ENCODE measurements around the gene PRR23A. TPM values are rescaled to one million over a fixed set of nuclear protein-coding genes. Genes with fewer than 3 reads are reported as not detected.
"Not testable (repeated sequence)": the region's sequence is repeated elsewhere in the genome, so short reads cannot be mapped to it uniquely, and the experiment has no call there.

The PRR23A gene
- total RNA-seq: not detected in 2 replicates

DNA sequence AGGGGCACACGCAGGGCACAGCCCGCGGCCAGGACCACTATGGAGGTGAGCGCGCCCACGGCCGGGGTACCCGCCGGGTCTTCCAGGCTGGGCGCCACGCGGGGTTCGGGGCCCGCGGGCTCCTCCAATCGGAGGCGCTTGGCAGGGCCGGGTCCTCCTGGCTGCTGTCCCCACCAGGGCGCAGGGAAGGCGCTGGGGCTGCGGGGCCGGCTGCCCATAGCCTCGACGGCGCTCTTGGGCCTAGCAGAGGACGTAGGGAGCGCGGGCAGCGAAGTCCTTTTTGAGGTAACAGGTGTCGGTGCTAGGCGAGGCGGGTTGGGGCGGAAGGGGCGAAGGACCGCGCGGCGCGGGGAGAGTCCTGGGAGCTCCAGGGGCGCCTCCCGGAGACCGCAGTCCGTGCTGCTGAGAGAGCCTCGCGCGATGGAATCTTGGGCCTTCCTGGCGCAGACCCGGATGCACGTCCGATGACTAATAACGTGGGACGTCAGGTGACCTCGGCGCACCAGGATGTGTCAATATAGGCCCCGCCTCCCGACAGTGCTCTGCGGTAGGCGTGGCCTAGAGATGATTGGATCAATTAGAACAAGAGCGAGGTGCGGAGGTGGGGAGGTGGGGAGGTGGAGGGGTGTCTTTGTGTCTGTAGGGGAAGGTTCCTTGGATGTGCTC, at the start of gene PRR23A:
TSS of gene PRR23A (minus strand) at position 218 of the 666 bp plus-strand sequence. CDS start at position 218, 0 bp downstream.
- DNase-seq: no peak

DNA sequence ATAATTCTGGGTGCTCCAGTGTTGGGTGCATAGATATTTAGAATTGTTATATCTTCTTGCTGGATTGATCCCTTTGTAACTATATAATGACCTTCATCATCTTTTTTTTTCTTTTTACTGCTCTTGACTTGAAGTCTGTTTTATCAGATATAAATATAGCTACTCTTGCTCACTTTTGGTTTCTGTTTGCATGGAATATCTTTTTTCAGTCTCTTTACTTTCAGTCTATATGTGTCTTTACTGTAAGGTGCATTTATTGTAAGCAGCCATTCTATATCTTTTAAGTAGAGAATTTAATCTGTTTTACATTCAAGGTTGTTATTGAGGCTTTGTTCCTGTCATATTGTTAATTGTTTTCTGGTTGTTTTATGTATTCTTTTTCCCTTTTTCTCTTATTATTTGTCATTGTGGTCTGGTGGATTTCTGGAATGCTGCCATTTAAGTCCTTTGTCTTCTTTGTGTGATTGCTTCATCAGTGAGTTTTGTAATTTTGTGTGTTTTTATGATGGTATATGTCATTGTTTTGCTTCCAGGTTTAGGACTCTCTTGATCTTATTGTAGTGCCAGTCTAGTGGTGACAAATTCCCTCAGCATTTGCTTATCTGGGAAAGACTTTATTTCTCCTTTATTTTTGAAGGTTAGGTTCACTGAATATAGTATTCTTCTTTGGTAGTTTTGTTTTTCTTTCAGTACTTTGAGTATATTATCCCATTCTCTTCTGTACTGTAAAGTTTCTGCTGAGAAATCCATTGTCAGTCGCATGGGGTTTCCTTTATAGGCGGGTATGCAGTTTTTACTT, 46.9 kb upstream of the PRR23A start:
- no peak for DNase-seq

DNA sequence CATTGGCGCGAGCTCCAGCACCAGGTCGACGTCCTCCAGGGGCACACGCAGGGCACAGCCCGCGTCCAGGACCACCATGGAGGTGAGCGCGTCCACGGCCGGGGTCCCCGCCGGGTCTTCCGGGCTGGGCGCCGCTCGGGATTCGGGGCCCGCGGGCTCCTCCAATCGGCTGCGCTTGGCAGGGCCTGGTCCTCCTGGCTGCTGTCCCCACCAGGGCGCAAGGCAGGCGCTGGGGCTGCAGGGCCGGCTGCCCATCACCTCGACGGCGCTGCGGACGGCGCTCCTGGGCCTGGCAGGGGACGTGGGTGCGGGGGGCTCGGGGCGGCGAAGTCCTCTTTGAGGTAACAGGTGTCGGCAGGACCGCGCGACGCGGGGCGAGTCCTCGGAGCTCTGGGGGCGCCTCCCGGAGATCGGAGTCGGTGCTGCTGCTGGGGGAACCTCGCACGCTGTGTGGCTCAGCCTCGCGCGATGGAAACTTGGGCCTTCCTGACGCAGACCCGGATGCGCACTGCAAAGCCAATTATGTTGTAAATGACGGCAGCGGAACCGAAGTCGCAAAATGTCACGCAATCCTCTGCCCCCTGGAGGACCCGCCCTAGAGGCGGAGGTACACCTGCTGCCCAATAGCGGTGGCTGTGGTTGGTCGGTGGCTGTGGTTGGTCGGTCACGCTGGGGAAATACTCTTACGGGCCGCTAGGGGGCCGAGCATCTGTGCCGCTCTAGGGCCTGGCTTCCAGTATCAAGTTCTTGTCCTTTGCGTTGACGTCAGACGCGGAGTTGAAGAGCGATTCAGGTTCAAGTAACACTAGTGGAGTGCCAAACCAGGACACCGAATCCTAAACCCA, 38.5 kb upstream of the PRR23A start, which contains the start of gene PRR23C:
TSS of gene PRR23C (minus strand) at position 527 of the 845 bp plus-strand sequence. CDS start at position 255, 272 bp downstream.
- no peak for DNase-seq

DNA sequence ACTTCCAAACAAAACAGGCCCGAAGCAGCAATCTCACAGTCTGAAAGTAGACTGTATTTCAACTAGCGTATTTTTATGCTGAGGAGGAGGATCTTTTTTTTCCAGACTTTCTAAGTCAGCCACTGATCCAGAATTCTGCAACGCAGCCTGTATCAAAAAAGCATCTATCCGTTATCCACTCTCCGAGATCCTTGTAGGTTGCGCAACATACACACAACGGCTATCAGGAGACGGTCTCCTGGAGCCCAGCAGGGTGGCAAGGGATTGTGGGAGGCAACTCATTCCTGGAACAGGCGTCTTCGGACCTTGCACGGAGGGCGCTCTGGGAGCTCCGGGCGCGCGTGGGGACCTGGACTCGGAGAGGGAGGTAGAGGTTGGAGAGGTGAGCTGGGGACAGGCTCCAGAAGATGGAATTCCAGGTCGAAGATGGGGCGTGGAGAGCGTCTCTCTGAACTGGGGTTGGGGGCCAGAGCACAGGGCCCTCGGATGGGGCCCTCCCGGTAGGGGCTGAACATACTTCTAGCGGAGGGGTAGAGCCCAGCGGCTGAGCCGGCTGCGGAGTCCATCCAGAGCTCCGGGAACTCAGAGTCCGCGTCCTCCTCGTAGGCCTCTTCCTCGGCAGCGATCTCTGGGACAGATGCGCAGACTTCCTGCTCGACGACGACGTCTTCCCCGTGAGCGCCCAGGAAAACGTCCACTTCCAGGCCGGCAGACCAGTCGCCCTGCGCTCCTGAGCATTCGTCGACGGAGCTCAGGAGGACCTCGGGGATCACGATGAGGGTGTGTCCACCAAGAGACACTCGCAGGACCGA, 37.7 kb upstream of the PRR23A start:
- no peak for DNase-seq

DNA sequence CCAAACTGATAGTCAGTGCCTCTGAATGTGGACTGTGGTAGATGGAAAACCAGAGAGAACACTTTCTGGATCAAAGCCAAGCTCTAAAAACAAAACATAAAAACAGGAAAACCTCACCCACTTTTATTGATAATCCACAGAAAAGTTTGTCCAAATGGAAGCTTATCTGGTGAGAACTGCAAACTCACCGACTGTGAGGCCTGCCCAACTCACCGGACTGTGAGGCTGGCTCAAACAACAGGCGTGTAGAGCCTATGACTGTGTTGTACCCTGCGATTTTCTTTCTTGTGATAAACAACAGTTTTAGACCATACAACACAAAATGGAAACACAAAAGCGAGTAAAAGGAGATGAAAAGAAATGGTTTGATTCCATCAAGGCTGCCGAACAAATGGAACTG, 31.4 kb upstream of the PRR23A start:
- no peak for DNase-seq

- no peak for DNase-seq
These were observed 26.4 kb upstream of the PRR23A start for GRCh38 chr3:139032326-139033002.

DNA sequence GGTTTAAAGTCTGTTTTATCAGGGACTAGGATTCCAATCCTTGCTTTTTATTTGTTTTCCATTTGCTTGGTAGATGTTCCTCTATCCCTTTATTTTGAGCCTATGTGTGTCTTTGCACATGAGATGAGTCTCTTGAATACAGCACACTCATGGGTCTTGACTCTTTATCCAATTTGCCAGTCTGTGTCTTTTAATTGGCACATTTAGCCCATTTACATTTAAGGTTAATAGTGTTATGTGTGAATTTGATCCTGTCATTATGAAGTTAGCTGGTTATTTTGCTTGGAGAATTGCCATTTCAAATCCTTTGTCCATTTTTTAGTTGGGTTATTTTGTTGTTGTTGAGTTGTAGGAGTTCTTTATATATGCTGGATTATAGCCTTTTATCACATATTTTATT, 24.5 kb upstream of the PRR23A start:
- DNase-seq: not testable (repeated sequence)

DNA sequence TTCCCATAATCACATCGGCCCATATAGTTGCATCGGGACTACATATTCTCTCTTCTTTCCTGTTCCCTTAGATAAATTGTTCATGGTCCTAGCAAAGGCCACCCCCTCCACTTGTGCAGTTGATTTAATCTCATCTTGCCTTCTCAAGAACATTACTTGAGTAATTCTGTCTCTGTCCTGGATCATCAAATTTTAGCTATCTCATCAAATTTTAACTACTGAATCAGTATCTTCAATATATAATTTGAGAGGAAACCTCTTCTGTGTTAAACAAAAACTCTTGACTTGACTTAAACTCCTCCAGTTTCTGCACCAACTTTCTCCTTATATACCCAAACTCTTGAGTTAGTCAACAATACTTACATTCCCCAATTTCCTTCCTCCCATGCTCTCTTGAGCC, 18.9 kb upstream of the PRR23A start:
- DNase-seq: no peak

DNA sequence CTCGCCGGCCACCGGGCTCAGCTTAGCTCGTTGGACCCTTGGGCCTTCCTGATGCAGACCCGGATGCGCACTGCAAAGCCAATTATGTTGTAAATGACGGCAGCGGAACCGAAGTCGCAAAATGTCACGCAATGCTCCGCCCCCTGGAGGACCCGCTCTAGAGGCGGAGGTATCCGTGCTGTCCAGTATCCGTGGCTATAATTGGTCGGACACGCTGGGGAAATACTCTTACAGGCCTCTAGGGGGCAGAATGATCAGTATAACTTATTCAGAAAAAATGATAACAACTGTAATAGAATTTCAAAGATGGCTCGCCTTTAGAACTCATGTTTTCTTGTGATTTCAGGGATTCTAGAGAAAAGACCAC, 14.8 kb upstream of the PRR23A start, which contains the start of gene PRR23B:
TSS of gene PRR23B (minus strand) at position 59 of the 367 bp plus-strand sequence. CDS start 265 bp downstream, outside the sequence.
- DNase-seq: no peak

- DNase-seq: no peak
These were observed 14.2 kb upstream of the PRR23A start for GRCh38 chr3:139020036-139020867.

GRCh38 chr3:139016430-139017048, 10.5 kb upstream of the PRR23A start:
- no peak for DNase-seq

DNA sequence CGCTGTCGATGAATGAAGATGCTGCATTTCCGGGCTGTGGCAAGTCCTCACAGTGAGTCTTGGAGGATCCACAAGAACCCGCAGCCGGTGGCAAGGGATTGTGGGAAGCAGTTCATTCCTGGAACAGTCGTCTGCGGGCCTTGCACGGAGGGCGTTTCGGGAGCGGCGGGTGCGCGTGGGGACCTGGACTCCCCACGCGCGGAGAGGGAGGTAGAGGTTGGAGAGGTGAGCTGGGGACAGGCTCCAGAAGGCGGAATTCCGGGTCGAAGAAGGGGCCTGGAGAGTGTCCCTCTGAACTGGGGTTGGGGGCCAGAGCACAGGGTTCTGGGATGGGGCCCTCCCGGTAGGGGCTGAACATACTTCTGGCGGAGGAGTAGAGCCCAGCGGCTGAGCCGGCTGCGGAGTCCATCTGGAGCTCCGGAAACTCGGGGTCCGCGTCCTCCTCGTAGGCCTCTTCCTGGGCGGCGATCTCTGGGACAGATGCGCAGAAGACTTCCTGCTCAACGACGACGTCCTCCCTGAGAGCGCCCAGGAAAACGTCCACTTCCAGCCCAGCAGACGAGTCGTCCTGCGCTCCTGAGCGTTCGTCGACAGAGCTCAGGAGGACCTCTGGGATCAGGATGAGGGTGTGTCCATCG, 593 bp downstream of the PRR23A start:
- DNase-seq: no peak

DNA sequence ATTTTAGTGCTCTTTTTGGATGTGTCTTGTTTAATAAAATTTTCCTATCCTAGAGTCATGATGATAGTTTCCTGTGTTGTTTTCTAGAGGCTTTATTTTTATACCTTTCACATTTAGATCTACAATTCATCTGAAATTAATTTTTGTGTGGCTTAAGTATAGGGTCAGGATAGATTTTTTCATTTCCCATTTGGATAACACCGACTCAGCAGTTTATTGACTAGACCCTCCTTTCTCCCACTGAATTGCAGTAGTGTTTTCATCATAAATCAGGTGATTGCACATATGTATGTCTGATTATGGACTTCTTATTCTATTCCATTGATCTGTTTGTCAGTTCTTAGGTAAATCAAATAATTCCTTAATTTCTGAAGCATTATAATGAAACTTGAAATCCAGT, 10.4 kb downstream of the PRR23A start:
- no peak for DNase-seq

DNA sequence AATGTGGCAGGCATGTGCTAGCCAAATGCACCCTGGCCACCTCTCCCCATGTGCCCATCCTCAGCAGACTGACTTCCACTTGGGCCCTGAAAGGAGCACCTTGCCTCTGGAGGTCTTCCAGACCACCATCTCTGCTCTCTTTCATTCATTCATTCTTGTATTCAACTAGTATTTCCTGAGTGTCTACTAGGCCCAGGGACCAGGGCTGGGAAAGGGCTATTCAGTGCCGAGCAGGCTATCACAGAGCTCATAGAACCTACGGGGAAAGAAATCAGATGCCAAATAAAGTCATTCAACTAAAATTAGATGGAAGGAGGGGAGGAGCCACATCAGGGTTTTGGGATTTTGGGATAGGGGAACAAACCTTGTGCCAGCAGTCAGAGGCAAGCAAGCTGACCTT, 18.9 kb downstream of the PRR23A start:
- no peak for DNase-seq

DNA sequence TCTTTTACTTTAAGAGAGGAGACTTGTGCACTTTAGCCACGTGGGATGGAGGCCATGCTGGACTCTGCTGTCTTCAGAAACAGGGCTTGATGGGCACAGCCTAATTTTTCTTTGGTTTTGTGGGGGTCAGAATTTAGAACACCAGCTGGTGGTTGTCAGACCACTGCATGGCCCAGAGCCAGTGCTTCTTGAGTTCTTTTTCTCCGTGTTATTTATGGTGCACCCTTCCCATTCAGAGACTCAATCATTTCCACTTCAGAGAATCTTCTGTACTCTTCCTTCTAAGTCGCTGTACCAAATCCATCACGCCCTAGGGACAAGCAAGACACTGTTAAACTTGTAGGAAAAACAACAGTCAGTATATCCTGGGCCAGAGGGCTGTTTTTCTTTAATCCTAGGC, 20.1 kb downstream of the PRR23A start:
- no peak for DNase-seq

- no peak for DNase-seq
These were observed 21.3 kb downstream of the PRR23A start for GRCh38 chr3:138984816-138985215.

DNA sequence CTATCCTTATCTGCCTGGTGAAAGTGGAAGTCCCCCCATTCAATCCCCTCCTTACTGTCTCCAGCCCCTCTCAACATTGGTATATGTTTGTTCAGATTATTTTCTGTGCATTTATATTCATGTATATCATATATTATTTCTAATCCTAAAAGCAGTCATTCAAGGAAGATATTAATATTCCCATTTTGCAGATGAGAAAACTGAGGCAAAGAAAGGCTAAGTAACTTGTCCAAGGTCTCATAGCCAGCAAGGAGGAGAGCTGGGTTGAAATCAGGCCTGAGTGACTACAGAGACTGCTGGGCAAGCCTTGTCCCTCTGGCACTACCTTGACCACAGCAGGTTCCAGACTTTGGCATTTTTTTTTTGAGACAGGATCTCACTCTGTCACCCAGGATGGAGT, 30.0 kb downstream of the PRR23A start:
- DNase-seq: no peak

GRCh38 chr3:138975351-138975750, 30.7 kb downstream of the PRR23A start:
- DNase-seq: no peak

- DNase-seq: peak; percentile 14
These were observed 31.6 kb downstream of the PRR23A start for GRCh38 chr3:138974462-138974861.

GRCh38 chr3:138972941-138973340, 33.1 kb downstream of the PRR23A start:
- no peak for DNase-seq

All from dermis blood vessel endothelial cell (primary cell).